Effector CD4-positive, alpha-beta T cell (primary cell): ENCODE measurements around the gene CBL.
A peak's percentile ranks its signal among the peaks of the same experiment; 100 is the strongest.

Experiments
- DNase-seq: peaks from one replicate; pipeline ENCODE4 v3.0.0-alpha.2; 2020

CBL gene

DNA sequence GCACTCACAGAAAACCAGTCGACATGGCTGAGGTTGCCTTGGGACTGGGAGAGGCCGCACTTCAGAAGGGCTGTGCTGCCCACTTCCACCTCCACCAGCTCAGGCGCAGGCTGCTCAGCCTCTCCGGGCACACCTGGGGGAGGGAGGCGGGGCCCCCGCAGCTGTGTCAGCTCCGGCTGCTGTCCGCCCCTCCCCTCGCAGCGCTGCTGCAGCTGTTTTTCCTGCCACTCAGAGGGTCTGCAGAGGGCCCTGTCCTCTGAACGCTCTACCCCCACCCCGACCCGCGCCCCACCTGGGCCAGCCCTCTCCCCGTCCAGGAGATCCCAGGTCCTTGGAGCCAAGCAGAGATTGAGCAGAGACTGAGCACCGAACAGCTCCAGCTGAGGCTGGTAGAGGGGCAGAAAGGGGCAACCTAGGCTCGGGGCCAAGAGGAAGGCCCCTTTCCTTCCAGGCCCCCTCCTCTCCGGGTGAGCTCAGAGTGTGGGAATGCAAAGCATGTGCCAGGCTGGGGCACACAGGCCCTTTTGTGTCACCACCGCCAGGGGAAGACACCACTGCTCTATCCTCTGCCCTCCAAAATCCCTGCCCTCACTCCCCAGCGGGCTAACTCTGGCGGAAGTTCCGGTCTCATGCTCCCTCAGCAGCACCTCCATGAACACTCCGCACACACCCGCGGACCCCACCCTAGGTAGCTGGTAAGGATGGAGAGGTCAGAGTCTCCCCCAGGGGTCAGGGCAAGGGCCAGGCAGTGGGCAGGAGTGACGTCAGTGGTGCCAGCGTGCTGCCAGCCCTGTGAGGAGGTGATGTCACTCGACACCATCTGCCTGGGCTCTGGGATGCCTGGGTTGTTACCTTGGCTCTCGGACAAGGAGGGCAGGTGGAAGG, 109.2 kb downstream of the CBL start:
- DNase-seq = peak; percentile 38

- DNase-seq = no peak
Measured at GRCh38 chr11:119316016-119316728, 110.0 kb downstream of the CBL start.

- no peak for DNase-seq
Measured at GRCh38 chr11:119316729-119317591, 110.8 kb downstream of the CBL start, which contains the start of gene MCAM. MCAM (minus strand) TSS chr11:119317130; CDS start chr11:119317101, 29 bp downstream.

DNA sequence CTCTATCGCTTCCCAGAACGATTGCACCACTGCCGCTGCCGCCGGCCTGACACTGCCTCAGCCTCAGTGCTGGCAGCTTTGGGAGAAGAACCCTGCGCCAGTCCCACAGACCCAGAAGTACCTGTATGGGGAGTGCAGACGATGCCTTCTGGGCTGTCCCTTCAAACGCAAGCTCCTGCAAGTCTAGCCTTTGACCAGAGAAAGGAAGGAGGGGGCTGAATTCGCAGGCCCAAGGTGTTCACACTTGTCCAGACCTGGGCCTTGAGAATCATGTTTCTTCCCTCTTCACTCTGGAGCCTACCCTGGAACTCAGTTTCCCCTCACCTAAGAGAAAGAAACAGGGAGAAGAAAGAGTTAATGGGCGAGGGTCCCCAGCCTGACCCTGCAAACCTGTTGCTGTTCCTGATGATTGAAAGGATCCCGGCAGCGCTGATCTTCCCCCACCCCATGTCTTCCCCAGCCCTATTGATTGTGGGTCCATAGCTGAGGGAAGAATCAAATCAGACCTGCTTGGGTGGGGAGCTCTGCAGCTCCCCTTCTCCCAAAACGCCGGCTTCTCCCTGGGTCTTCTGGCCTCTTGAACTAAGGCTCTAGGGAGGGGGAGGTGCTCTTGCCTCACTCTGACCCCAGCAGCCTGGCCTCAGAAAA, 111.6 kb downstream of the CBL start:
- DNase-seq = no peak

DNA sequence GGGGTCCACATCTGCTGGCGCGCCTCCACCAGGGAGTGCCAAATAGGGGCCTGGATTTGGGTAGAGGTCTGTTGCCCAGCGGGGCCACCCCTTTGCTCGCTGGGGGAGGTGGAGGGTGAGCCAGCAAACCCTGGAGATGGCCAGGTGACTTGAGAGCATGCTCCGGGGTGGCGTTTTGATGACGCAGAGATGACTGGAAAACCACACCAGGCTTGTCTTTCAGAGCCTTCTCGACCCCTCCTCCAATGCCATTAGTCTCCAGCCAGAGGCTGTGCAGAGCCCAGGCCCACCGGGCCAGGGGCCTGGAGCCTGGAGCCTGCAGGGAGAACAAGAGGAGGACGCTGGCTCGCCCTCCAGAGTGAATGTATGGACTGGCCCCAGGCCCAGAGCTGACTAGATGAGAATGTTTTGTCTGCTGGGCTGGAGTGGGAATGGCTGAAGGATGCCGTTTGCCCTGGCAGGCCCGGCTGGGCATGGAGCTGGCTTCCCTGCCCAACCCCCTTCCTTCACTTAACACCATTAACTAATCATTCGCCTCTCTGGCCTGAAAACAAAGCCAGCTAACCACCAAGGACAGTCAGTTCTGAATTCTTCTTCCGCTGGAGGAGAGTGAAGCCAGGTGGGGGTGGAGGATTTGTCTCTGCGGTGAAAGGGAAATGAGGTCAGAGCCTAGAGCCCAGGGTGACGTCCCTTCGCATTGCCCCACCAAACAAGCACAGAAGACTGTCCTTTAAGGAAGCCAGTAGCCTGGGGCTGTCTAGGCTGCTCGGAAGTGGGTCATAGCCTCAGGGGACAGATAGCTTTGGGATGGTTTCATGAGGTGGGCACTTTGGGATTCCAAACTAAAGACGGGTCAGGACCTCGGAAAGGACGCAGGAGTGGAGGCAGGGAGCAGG, 112.3 kb downstream of the CBL start:
- DNase-seq = no peak

- no peak for DNase-seq
Measured at GRCh38 chr11:119319136-119319699, 113.1 kb downstream of the CBL start.

DNA sequence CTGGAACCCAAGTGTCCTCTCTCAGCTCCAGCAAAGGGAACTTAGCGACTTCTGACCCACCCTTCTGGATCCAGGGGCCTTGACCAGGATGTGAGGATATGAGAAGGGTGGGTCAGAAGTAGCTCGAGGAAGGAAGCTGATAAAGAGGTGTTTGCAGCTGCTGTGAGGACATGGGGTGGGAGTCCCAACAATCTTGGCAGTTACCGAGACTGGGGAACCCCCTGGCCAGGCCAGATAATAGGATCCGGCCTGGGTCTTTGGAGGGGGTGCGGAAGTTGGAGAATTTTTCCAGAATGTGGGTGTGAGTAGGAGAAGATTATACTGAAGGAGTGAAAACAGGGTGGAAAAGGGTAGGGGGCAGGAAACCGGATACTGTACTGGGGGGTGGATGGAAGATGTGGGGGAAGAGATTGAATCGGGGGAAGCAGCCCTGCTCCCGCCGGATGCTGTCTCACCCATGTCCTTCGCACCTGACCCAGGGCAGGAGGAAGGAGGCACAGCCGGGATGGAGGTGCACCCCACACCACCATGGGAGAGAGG, 113.6 kb downstream of the CBL start:
- DNase-seq = no peak

DNA sequence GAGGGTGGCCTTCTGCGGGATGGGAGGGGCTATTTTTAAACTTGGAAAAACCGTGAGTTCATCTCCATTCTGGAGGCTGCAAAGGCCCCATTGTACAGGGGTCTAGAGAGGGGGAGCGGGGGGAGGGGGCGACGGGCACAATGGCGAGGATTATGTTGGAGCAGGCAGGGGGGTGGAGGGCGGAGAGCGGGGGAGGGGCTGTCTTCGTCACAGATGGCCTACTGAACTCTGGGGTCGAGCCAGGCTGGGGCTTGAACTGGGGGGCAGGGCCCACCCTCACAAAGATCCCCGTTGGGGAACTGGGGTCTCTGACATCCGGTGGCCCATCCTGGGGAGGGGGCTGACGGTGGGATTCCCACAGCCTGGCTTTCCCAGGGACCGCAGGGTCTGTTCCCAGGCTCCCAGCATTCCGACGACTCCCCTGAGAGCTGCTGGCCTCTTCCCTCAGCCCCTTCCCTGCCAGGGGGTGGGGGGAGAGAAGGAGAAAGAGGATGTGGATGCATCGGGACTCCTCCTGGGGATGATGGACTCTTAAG, 114.2 kb downstream of the CBL start:
- no peak for DNase-seq

DNA sequence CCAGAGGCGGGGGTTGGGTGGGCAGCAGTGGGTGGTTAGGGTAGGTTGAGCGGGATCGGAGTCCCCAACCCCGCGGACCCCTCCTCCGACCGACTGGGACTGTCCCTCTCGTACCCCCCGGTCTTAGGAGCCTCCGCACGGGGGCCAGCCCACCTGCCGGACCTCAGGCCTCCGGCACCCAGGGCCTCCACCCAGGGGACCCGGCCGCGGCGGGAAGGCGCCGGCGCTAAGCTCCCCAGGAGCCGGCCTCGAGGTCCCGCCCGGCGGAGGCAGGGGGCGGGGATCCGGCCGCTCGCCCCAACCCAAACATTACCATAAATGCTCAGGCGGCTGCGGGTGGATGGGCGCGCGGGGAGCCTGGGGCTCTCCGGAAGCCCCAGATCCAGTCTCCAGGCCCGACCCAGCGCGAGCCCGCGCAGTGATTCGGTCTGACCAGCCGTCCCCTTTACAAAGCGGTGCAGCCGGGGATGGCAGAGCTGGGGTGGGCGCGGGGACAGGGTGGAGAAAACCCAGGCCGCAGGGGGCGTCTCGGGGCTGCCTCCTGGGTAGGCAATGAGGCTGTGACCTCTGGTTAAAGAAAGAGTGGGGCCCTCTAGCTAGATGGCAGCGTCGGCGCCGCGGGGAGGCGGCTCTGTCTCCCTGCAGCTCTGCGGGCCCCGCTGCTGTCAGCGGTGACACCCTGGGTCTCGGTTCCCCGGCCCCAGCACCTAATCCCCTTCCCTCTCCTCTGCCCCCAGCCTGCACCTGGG, 114.8 kb downstream of the CBL start:
- DNase-seq = no peak

DNA sequence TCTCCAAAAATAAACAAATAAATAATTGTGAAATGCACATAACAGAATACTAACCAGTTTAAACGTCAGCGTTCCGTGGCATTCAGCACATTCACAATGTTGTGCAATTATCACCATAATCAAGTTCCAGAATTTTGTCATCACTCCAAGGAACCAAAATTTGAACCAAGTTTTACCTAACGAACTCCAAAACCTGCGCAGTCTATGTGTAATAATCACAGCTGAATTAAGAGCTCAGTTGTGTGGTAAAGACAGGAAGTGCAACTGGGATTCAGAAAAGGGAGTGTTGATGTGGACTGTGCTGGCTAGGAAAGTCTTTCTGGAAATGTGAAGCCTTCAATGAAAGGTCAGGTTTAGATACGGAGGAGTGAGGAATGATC, 116.2 kb downstream of the CBL start:
- DNase-seq = no peak

DNA sequence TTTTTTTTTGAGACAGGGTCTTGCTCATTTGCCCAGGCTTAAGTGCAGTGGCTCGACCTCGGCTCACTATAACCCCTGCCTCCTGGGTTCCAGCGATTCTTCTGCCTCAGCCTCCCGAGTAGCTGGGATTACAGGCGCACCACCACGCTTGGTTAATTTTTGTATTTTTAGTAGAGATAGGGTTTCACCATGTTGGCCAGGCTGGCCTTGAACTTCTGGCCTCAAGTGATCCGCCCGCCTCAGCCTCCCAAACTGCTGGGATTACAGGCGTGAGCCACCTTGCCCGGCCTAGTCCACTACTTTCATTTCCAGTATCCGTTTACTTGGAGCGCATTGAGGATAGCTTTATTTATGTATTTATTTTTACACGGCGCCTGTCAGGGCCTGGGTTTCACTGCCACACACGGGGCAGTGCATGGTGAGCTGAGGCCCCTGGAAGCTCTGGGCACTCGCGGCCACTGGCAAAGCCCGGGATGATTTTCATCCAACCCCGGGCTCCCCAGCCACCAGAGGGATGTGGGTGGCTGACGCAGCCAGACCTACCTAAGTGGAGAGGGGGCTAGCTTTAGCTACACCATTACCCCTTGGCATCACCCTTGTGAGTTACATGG, 116.9 kb downstream of the CBL start:
- no peak for DNase-seq

DNA sequence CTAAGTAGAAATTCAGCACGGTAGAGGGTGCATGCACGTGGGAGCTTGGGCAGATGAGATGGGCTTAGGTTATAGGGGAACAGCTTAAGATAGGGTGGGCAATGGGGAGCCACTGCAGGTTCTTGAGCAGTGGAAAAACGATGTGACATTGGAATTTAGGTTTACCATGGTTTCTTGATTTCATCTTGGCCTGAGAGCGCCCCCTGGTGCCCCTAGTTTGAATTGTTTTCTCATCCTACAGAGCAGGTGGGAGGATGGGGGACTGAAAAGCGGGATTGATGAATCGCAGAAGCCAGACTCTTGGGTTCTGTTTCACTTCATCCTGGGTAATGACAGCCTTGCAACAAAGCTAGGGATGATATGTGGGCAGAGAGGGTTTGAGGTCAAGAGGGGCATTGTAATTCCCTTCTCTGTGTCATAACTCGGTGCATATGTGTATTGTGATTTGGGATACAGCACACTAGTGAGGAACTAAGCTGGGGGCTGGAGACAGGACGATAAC, 117.4 kb downstream of the CBL start:
- peak; percentile 75 for DNase-seq

- no peak for DNase-seq
Measured at GRCh38 chr11:119324189-119324588, 118.0 kb downstream of the CBL start.

DNA sequence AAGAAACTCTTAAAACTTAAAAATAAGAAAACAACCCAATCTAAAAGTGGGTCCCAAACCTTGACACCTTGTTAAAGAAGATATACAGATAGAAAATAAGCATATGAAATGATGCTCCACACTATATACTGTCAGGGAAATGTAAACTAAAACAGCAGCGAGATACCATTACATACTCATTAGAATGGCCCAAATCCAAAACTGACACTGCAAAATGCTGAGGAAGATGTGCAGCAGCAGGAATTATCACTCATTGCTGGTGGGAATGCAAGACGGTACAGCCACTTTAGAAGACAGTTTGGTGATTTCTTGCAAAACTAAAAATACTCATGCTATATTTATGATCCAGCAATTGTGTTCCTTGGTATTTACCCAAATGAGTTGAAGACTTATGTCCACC, 123.2 kb downstream of the CBL start:
- no peak for DNase-seq

- DNase-seq = no peak
Measured at GRCh38 chr11:119330237-119330636, 124.1 kb downstream of the CBL start.

GRCh38 chr11:119332111-119332765, 126.1 kb downstream of the CBL start:
- no peak for DNase-seq

DNA sequence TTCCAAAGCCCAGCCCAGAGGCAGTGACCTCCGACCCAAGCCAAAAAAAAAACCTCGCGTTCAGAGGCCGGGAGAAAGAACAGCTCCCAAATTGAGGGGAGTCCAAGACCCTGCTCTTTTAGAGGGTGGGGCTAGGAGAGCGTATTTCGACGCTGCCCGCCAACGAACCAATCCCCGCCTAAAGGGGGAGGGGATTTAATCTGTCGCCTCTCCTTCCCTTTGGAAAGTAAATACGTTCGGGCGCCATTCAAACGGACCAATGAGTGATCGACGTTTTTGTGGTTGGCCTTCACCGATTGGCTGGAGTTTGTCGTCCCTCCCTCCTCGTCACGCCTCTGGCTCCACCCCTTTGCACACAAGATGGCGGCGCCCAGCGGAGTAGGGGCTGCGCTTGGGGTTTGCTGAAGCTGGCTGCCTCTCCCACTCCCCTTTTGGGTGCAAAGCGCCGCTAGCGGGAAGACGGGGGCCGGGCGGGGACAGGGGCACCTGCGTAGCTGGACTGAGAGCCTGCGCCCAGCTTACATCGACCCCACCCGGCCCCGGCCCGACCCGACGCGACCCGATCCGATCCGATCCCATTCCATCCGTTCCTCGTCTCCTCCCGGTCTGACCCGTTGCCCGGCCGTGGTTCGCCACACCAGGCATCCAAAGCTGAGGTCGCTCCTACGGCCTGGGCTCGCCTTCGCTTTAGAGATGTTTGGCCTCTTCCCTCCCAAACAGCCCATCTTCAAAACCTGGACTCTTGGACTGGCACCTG, 128.2 kb downstream of the CBL start, which contains the start of gene RNF26:
RNF26 (plus strand) TSS at position 354 of the 757 bp plus-strand sequence. CDS start 596 bp downstream, outside the sequence.
- DNase-seq = peak; percentile 92
